ENCODE results near the gene TESPA1.
A peak's percentile ranks its signal among the peaks of the same experiment; 100 is the strongest.

The TESPA1 gene

DNA sequence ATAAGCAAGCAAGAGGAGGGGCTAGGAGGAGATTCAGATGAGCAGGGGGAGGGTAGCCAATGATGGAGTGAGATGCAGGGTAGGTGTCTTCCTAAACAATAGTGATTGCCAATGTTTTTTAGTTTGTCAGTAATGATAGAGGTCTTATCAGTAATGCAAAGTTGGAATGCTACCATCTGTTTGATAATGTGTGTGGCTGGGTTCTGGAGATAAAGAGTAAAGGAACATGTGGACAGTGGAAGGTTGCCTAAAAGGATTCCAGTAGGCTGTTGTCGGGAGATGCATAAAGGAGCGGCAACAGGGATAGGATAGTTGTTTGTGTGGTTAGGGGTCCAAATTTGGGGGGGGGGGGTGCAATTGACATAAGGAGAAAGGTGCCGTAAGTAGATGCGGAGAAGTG lies 52.5 kb downstream of the TESPA1 start:
- Histone ChIP-seq H3K79me2 (ENCODE audit: control insufficient read depth, insufficient read depth, low read length, poor library complexity) (no peaks in the 10 kb centered on the region), H4K91ac (ENCODE audit: low read depth, low read length) (no peak overlapping the region), H3K36me3 (ENCODE audit: control insufficient read depth in 1 of 2, insufficient read depth in 2 of 2, low read length in 2 of 2) (no peaks in the 10 kb centered on the region), H2BK120ac (ENCODE audit: insufficient read depth, low read length, poor library complexity) (no peak overlapping the region), H3K4ac (ENCODE audit: low read depth, low read length) (no peak overlapping the region), H3K14ac (ENCODE audit: low read length) (no peak overlapping the region), H3K4me2 (ENCODE audit: low read length) (no peak overlapping the region), H4K12ac (ENCODE audit: low read depth, low read length) (no peak overlapping the region), H3K9me3 (ENCODE audit: insufficient read depth, low read depth, low read length) (peaks cover 1% of the 10 kb centered on the region), H3K18ac (ENCODE audit: low read length) (no peak overlapping the region), H4K8ac (ENCODE audit: low read depth, low read length) (no peak overlapping the region), H2AK5ac (ENCODE audit: low read length) (no peak overlapping the region), H3K4me3 (ENCODE audit: low read depth, low read length) (no peak overlapping the region), H3K4me1 (ENCODE audit: control insufficient read depth in 1 of 2, insufficient read depth in 2 of 2, low read length in 2 of 2) (no peaks in the 10 kb centered on the region), H3K79me1 (ENCODE audit: low read length) (no peaks in the 10 kb centered on the region), H2AFZ (ENCODE audit: insufficient read depth, low read length, poor library complexity) (no peak overlapping the region), H2BK5ac (ENCODE audit: low read depth, low read length, poor library complexity) (no peak overlapping the region), H3K27me3 (ENCODE audit: insufficient read depth, low read length) (no peaks in the 10 kb centered on the region), H3K23ac (ENCODE audit: low read length) (no peak overlapping the region), H3K27ac (ENCODE audit: low read depth, low read length) (no peak overlapping the region), H3K9ac (ENCODE audit: low read length) (no peak overlapping the region), H2BK12ac (ENCODE audit: low read length) (no peak overlapping the region)
- no CpG with 5 or more reads among the region's 4 CpGs for WGBS (ENCODE audit: extremely low coverage, insufficient coverage, insufficient read length)
- DNase-seq, result peak in 1 of 2 donors; percentile 38

DNA sequence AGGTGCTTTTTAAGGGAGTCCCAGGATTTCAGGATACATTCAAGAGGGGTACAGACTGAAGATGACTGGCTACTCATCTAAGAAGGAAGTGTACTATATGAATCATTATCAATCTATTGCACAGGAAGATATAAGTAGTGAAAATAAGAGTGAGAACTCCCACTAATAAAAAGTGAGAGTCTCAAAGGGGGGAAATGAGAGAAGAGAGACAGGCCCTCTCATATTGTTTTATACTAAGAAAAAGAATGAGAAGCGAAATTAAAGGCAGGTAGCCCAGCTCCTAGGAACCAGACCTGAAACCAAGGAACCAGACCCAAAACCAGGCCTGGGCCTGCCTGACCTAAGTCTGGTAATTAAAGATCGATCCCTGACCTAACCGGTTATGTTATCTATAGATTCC lies 54.6 kb downstream of the TESPA1 start:
- Histone ChIP-seq H3K9ac (ENCODE audit: low read length) (no peak overlapping the region), H3K4ac (ENCODE audit: low read depth, low read length) (no peak overlapping the region), H2BK5ac (ENCODE audit: low read depth, low read length, poor library complexity) (no peak overlapping the region), H4K91ac (ENCODE audit: low read depth, low read length) (no peak overlapping the region), H3K4me2 (ENCODE audit: low read length) (no peak overlapping the region), H3K27ac (ENCODE audit: low read depth, low read length) (no peak overlapping the region), H3K27me3 (ENCODE audit: insufficient read depth, low read length) (no peaks in the 10 kb centered on the region), H3K23ac (ENCODE audit: low read length) (no peak overlapping the region), H4K8ac (ENCODE audit: low read depth, low read length) (no peak overlapping the region), H3K14ac (ENCODE audit: low read length) (no peak overlapping the region), H4K12ac (ENCODE audit: low read depth, low read length) (no peak overlapping the region), H3K18ac (ENCODE audit: low read length) (no peak overlapping the region), H3K79me1 (ENCODE audit: low read length) (no peaks in the 10 kb centered on the region), H2BK120ac (ENCODE audit: insufficient read depth, low read length, poor library complexity) (no peak overlapping the region), H2BK12ac (ENCODE audit: low read length) (no peak overlapping the region), H2AK5ac (ENCODE audit: low read length) (no peak overlapping the region), H2AFZ (ENCODE audit: insufficient read depth, low read length, poor library complexity) (no peak overlapping the region), H3K9me3 (ENCODE audit: insufficient read depth, low read depth, low read length) (peaks cover 1% of the 10 kb centered on the region), H3K36me3 (ENCODE audit: control insufficient read depth in 1 of 2, insufficient read depth in 2 of 2, low read length in 2 of 2) (no peaks in the 10 kb centered on the region), H3K4me3 (ENCODE audit: low read depth, low read length) (no peak overlapping the region), H3K79me2 (ENCODE audit: control insufficient read depth, insufficient read depth, low read length, poor library complexity) (no peaks in the 10 kb centered on the region), H3K4me1 (ENCODE audit: control insufficient read depth in 1 of 2, insufficient read depth in 2 of 2, low read length in 2 of 2) (no peaks in the 10 kb centered on the region)
- no CpG with 5 or more reads among the region's 3 CpGs for WGBS (ENCODE audit: extremely low coverage, insufficient coverage, insufficient read length)
- peak in 1 of 2 donors; percentile 12 for DNase-seq

- no peak for DNase-seq
- Histone ChIP-seq H3K27me3 (ENCODE audit: insufficient read depth, low read length) (no peaks in the 10 kb centered on the region), H4K8ac (ENCODE audit: low read depth, low read length) (no peak overlapping the region), H3K18ac (ENCODE audit: low read length) (no peak overlapping the region), H3K23ac (ENCODE audit: low read length) (no peak overlapping the region), H3K14ac (ENCODE audit: low read length) (no peak overlapping the region), H3K4me3 (ENCODE audit: low read depth, low read length) (no peak overlapping the region), H3K4me1 (ENCODE audit: control insufficient read depth in 1 of 2, insufficient read depth in 2 of 2, low read length in 2 of 2) (no peaks in the 10 kb centered on the region), H3K4ac (ENCODE audit: low read depth, low read length) (no peak overlapping the region), H3K4me2 (ENCODE audit: low read length) (no peak overlapping the region), H3K36me3 (ENCODE audit: control insufficient read depth in 1 of 2, insufficient read depth in 2 of 2, low read length in 2 of 2) (no peaks in the 10 kb centered on the region), H2BK12ac (ENCODE audit: low read length) (no peak overlapping the region), H3K27ac (ENCODE audit: low read depth, low read length) (no peak overlapping the region), H3K79me2 (ENCODE audit: control insufficient read depth, insufficient read depth, low read length, poor library complexity) (no peaks in the 10 kb centered on the region), H3K9me3 (ENCODE audit: insufficient read depth, low read depth, low read length) (peaks cover 1% of the 10 kb centered on the region), H2BK120ac (ENCODE audit: insufficient read depth, low read length, poor library complexity) (no peak overlapping the region), H2BK5ac (ENCODE audit: low read depth, low read length, poor library complexity) (no peak overlapping the region), H2AFZ (ENCODE audit: insufficient read depth, low read length, poor library complexity) (no peak overlapping the region), H4K91ac (ENCODE audit: low read depth, low read length) (no peak overlapping the region), H4K12ac (ENCODE audit: low read depth, low read length) (no peak overlapping the region), H3K79me1 (ENCODE audit: low read length) (no peaks in the 10 kb centered on the region), H2AK5ac (ENCODE audit: low read length) (no peak overlapping the region), H3K9ac (ENCODE audit: low read length) (no peak overlapping the region)
- no CpG with 5 or more reads among the region's 1 CpG for WGBS (ENCODE audit: extremely low coverage, insufficient coverage, insufficient read length)
Observed at GRCh38 chr12:54926246-54926645, 58.3 kb downstream of the TESPA1 start.

- Histone ChIP-seq H3K36me3 (ENCODE audit: control insufficient read depth in 1 of 2, insufficient read depth in 2 of 2, low read length in 2 of 2) (no peaks in the 10 kb centered on the region), H2AFZ (ENCODE audit: insufficient read depth, low read length, poor library complexity) (no peak overlapping the region), H3K18ac (ENCODE audit: low read length) (no peak overlapping the region), H3K9me3 (ENCODE audit: insufficient read depth, low read depth, low read length) (peaks cover under 1% of the 10 kb centered on the region), H3K4me3 (ENCODE audit: low read depth, low read length) (no peak overlapping the region), H3K23ac (ENCODE audit: low read length) (no peak overlapping the region), H3K79me2 (ENCODE audit: control insufficient read depth, insufficient read depth, low read length, poor library complexity) (no peaks in the 10 kb centered on the region), H2BK120ac (ENCODE audit: insufficient read depth, low read length, poor library complexity) (no peak overlapping the region), H3K4ac (ENCODE audit: low read depth, low read length) (no peak overlapping the region), H2AK5ac (ENCODE audit: low read length) (no peak overlapping the region), H3K27me3 (ENCODE audit: insufficient read depth, low read length) (no peaks in the 10 kb centered on the region), H3K4me1 (ENCODE audit: control insufficient read depth in 1 of 2, insufficient read depth in 2 of 2, low read length in 2 of 2) (no peaks in the 10 kb centered on the region), H3K14ac (ENCODE audit: low read length) (no peak overlapping the region), H2BK12ac (ENCODE audit: low read length) (no peak overlapping the region), H4K12ac (ENCODE audit: low read depth, low read length) (no peak overlapping the region), H3K27ac (ENCODE audit: low read depth, low read length) (no peak overlapping the region), H3K4me2 (ENCODE audit: low read length) (no peak overlapping the region), H4K8ac (ENCODE audit: low read depth, low read length) (no peak overlapping the region), H3K79me1 (ENCODE audit: low read length) (no peaks in the 10 kb centered on the region), H4K91ac (ENCODE audit: low read depth, low read length) (no peak overlapping the region), H2BK5ac (ENCODE audit: low read depth, low read length, poor library complexity) (no peak overlapping the region), H3K9ac (ENCODE audit: low read length) (no peak overlapping the region)
- WGBS (ENCODE audit: extremely low coverage, insufficient coverage, insufficient read length), result no CpG with 5 or more reads among the region's 8 CpGs
- DNase-seq, result no peak
Observed at GRCh38 chr12:54924972-54925707, 59.4 kb downstream of the TESPA1 start.
